Osteoblast (primary cell): ENCODE results near the gene SAMD3. TPM values are rescaled to one million over a fixed set of nuclear protein-coding genes. Genes with fewer than 3 reads are reported as not detected.
"Not testable (repeated sequence)": the region's sequence is repeated elsewhere in the genome, so short reads cannot be mapped to it uniquely, and the experiment has no call there.

Source experiments
- DNase-seq: peaks from one replicate; pipeline ENCODE4 v3.0.0; 2011; ENCODE audit warnings: low spot score, mixed read lengths; ENCODE audit not compliant: insufficient read length; ENCODE audit errors: missing footprints
- H2AFZ ChIP-seq: 2 replicates; pipeline ENCODE4 v1.6.0; 2011; ENCODE audit warnings: mild to moderate bottlenecking, low read length
- H3K27ac ChIP-seq: 2 replicates; pipeline ENCODE4 v1.5.1; 2011; ENCODE audit warnings: mild to moderate bottlenecking, low read depth, low read length, moderate library complexity
- H3K27me3 ChIP-seq: 2 replicates; pipeline ENCODE4 v1.6.0; 2012; ENCODE audit warnings: mild to moderate bottlenecking, control low read depth, inconsistent platforms, low read length, moderate library complexity; ENCODE audit not compliant: insufficient read depth
- H3K36me3 ChIP-seq: 2 replicates; pipeline ENCODE4 v1.5.1; 2011; ENCODE audit warnings: mild to moderate bottlenecking, low read length, control low read depth, moderate library complexity; ENCODE audit not compliant: insufficient read depth
- H3K4me1 ChIP-seq: 2 replicates; pipeline ENCODE4 v1.5.1; 2011; ENCODE audit warnings: mild to moderate bottlenecking, low read length, control low read depth, moderate library complexity; ENCODE audit not compliant: insufficient read depth
- H3K4me2 ChIP-seq: 2 replicates; pipeline ENCODE4 v1.6.0; 2011; ENCODE audit warnings: mild to moderate bottlenecking, low read length; ENCODE audit not compliant: insufficient read depth
- H3K4me3 ChIP-seq: fragments of 200-600 bp; sonication (generic); 3 replicates; pipeline ENCODE4 v1.5.1; 2012; ENCODE audit warnings: mild to moderate bottlenecking, low read length, inconsistent platforms; ENCODE audit not compliant: insufficient read depth
- H3K79me2 ChIP-seq: 2 replicates; pipeline ENCODE4 v1.6.0; 2012; ENCODE audit warnings: mild to moderate bottlenecking, low read length, control low read depth, inconsistent platforms; ENCODE audit not compliant: insufficient read depth
- H3K9me3 ChIP-seq: 2 replicates; pipeline ENCODE4 v1.5.1; 2011; ENCODE audit warnings: low read depth, low read length, control low read depth
- H4K20me1 ChIP-seq: 2 replicates; pipeline ENCODE4 v1.6.0; 2012; ENCODE audit warnings: mild to moderate bottlenecking, low read length, control low read depth; ENCODE audit not compliant: insufficient read depth
- total RNA-seq: library from RNA; depleted of rRNA; stranded (reverse); fragments of >200 nt; gene quantifications from 2 replicates; pipeline ENCODE4 v1.2.3, GENCODE V29; 2012
- TF ChIP-seq, protein P1 (sequence below): IDR thresholded peaks from 2 replicates; pipeline ENCODE4 v1.5.1; 2011; ENCODE audit warnings: mild to moderate bottlenecking, low read depth, low read length, moderate library complexity; ENCODE audit errors: extremely low read depth

The SAMD3 gene
- total RNA-seq, 1 donor: 0.72 TPM

DNA sequence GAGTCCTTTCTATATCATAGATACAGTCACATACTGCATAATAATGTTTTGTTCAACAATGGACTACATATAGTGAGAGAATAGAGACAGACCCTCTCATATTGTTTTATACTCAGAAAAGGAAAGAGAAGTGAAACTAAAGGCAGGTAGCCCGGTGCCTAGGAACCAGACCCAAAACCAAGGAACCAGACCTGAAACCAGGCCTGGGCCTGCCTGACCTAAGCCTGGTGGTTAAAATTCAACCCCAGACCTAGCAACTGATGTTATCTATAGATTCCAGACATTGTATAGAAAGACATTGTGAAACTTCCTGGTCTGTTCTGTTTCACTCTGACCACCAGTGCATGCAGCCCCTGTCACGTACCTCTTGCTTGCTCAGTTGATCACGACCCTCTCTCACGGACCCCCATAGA is 37.3 kb upstream of the SAMD3 start:
- not testable (repeated sequence) for H3K36me3 ChIP-seq, H3K79me2 ChIP-seq, H3K4me2 ChIP-seq, H3K4me3 ChIP-seq, H2AFZ ChIP-seq, H3K4me1 ChIP-seq, H4K20me1 ChIP-seq, H3K9me3 ChIP-seq, H3K27me3 ChIP-seq, H3K27ac ChIP-seq, DNase-seq

DNA sequence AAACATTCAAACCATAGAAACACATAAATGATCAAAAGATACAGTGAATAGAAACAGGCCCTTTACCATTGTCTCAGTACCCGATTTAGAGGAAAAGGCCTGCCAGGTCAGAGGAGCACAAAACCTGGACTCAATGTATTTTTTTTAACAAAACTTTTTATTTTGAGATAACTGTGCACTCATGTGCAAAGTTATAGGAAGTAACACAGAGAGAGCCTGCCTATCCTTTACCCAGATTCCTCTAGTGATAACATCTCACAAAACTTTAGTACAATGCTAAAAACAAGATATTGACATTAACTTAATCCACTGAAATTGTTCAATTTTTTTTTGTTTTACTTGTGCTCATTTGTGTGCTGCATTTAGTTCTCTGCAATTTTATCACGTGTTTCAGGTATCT is 36.8 kb upstream of the SAMD3 start:
- H3K36me3 ChIP-seq: no peaks in the 10 kb centered on the region
- no peak for DNase-seq
- H3K27ac ChIP-seq: no peak overlapping the region
- H3K4me1 ChIP-seq: no peaks in the 10 kb centered on the region
- no peak overlapping the region for H3K4me2 ChIP-seq
- H3K27me3 ChIP-seq: no peaks in the 10 kb centered on the region
- no peak overlapping the region for H3K4me3 ChIP-seq
- TF ChIP-seq, protein P1, sequence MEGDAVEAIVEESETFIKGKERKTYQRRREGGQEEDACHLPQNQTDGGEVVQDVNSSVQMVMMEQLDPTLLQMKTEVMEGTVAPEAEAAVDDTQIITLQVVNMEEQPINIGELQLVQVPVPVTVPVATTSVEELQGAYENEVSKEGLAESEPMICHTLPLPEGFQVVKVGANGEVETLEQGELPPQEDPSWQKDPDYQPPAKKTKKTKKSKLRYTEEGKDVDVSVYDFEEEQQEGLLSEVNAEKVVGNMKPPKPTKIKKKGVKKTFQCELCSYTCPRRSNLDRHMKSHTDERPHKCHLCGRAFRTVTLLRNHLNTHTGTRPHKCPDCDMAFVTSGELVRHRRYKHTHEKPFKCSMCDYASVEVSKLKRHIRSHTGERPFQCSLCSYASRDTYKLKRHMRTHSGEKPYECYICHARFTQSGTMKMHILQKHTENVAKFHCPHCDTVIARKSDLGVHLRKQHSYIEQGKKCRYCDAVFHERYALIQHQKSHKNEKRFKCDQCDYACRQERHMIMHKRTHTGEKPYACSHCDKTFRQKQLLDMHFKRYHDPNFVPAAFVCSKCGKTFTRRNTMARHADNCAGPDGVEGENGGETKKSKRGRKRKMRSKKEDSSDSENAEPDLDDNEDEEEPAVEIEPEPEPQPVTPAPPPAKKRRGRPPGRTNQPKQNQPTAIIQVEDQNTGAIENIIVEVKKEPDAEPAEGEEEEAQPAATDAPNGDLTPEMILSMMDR: no peak
- no peaks in the 10 kb centered on the region for H3K9me3 ChIP-seq
- H4K20me1 ChIP-seq: no peaks in the 10 kb centered on the region
- no peak overlapping the region for H2AFZ ChIP-seq
- H3K79me2 ChIP-seq: no peaks in the 10 kb centered on the region

DNA sequence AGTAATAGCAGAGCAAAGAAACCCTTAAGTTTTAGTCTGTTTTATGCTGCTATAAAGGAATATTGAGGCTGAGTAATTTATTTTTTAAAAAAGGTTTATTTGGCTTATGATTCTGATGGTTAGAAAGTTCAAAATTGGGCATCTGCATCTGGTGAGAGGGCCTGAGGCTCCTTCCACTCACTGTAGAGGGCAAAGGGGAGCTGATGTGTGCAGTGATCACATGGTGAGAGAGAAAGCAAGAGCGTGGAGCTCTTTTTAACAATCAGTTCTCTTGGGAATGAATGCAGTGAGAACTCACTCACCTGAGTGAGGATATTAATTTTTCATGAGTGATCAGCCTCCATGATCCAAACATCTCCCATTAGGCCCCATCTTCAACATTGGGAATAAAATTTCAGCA is 36.4 kb upstream of the SAMD3 start:
- no peaks in the 10 kb centered on the region for H3K9me3 ChIP-seq
- DNase-seq: no peak
- TF ChIP-seq, protein P1: no peak

DNA sequence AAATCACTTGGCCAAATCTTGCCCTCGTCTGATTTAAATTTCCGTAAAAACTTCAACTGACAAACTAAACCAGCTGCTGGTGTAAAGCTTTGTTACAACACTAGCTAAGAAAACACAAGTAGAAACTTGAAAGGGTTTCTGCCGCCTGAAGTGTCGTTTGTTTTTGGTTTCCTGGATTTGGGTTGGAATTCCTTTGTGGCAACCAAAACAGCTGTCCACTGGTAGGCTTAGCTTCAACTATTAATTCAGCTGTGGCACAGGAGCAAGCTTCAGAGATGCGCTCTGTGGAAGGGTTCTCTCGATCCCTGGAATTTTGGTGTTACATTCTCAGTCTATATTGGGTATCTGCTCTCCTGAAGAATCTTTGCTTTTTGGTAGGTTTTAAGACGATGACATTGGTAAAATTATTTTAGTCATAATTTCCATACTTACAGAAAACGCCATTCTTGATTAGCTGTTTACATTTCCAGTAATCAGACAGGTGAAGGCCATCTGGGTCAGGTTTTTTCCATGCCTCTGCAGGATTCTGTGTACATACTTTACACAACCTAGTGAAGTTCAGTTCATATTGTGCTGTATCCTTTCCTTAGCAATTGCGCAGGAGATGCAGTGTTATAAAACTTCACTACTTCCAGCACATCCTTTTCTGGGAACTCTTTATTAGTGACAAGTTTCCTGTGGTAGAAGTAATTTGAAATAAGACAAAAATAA is 29.9 kb upstream of the SAMD3 start:
- no peaks in the 10 kb centered on the region for H3K4me1 ChIP-seq
- no peaks in the 10 kb centered on the region for H3K9me3 ChIP-seq
- no peak overlapping the region for H3K4me3 ChIP-seq
- H2AFZ ChIP-seq: no peak overlapping the region
- TF ChIP-seq, protein P1: no peak
- no peak overlapping the region for H3K27ac ChIP-seq
- H3K27me3 ChIP-seq: no peaks in the 10 kb centered on the region
- H3K4me2 ChIP-seq: no peak overlapping the region
- no peaks in the 10 kb centered on the region for H3K79me2 ChIP-seq
- DNase-seq: no peak
- no peaks in the 10 kb centered on the region for H3K36me3 ChIP-seq
- no peaks in the 10 kb centered on the region for H4K20me1 ChIP-seq

More for the DNA sequence above, 36.4 kb upstream of the SAMD3 start:
- Histone ChIP-seq H3K4me2 (no peak overlapping the region), H2AFZ (no peak overlapping the region), H3K4me3 (no peak overlapping the region), H3K36me3 (no peaks in the 10 kb centered on the region), H4K20me1 (no peaks in the 10 kb centered on the region), H3K79me2 (no peaks in the 10 kb centered on the region), H3K27me3 (no peaks in the 10 kb centered on the region), H3K4me1 (no peaks in the 10 kb centered on the region), H3K27ac (no peak overlapping the region)
